A673 (cell line): Measurements from ENCODE around the gene CASP2. TPM values are rescaled to one million over a fixed set of nuclear protein-coding genes. Genes with fewer than 3 reads are reported as not detected.

ENCODE experiments used
- BruUV-seq: library from RNA; stranded (reverse); fragments of 400-500 nt; replicated peaks from 2 replicates; lab custom pipeline; 2021; lab: Mats Ljungman, UMichigan
- CTCF ChIA-PET: fragments of 300-600 bp; sonication (Branson Sonifier 250); formaldehyde crosslinking; loops from one replicate; lab custom pipeline; 2022; ENCODE audit warnings: antibody characterized with exemption; lab: Charles Lee
- POLR2A ChIA-PET: fragments of 300-600 bp; sonication (Branson Sonifier 250); formaldehyde crosslinking; loops from one replicate; lab custom pipeline; 2022; ENCODE audit warnings: antibody characterized with exemption; ENCODE audit not compliant: low non-redundant PET; lab: Charles Lee
- DNase-seq: peaks from one replicate; pipeline ENCODE4 v3.0.0-alpha.2; 2015; ENCODE audit warnings: low spot score
- H3K27ac ChIP-seq: fragments of 200-600 bp; sonication (generic); 2 replicates; pipeline ENCODE4 v1.5.1; 2016; ENCODE audit warnings: mixed run types, low read depth, mild to moderate bottlenecking, mixed read lengths, antibody characterized with exemption, low read length; ENCODE audit not compliant: poor library complexity, severe bottlenecking
- H3K27me3 ChIP-seq: fragments of 200-600 bp; sonication (generic); replicated peaks from 2 replicates; pipeline ENCODE4 v1.6.1; 2017; ENCODE audit warnings: mixed run types, low read depth, mild to moderate bottlenecking, mixed read lengths, antibody characterized with exemption, low read length; ENCODE audit not compliant: insufficient read depth, poor library complexity
- H3K36me3 ChIP-seq: fragments of 200-600 bp; sonication (generic); 2 replicates; pipeline ENCODE4 v1.6.1; 2016; ENCODE audit warnings: mixed run types, mild to moderate bottlenecking, mixed read lengths, antibody characterized with exemption, low read length; ENCODE audit not compliant: insufficient read depth, poor library complexity, severe bottlenecking
- H3K4me1 ChIP-seq: fragments of 200-600 bp; sonication (generic); 2 replicates; pipeline ENCODE4 v1.6.1; 2017; ENCODE audit warnings: mixed run types, mild to moderate bottlenecking, mixed read lengths, antibody characterized with exemption, low read length; ENCODE audit not compliant: insufficient read depth, poor library complexity, severe bottlenecking
- H3K4me3 ChIP-seq: fragments of 200-600 bp; sonication (generic); 2 replicates; pipeline ENCODE4 v1.5.1; 2016; ENCODE audit warnings: low read depth, mixed run types, mild to moderate bottlenecking, mixed read lengths, low read length; ENCODE audit not compliant: poor library complexity, severe bottlenecking
- H3K9me3 ChIP-seq: fragments of 200-600 bp; sonication (generic); 2 replicates; pipeline ENCODE4 v1.6.1; 2016; ENCODE audit warnings: mixed run types, low read depth, mild to moderate bottlenecking, mixed read lengths, antibody characterized with exemption, low read length; ENCODE audit not compliant: poor library complexity, severe bottlenecking
- EZH2 ChIP-seq: fragments of 200-600 bp; sonication (generic); IDR thresholded peaks from 2 replicates; pipeline ENCODE4 v1.6.1; 2017; ENCODE audit warnings: borderline replicate concordance, low read depth, mild to moderate bottlenecking, mixed read lengths, antibody characterized with exemption, low read length; ENCODE audit not compliant: poor library complexity, severe bottlenecking
- intact Hi-C: fragments of 100-400 bp; cut with micrococcal nuclease; formaldehyde crosslinking; loops from one replicate; pipeline ENCODE4 v1.10.0; 2022; ENCODE audit not compliant: unreplicated experiment
- total RNA-seq: library from RNA; stranded (reverse); gene quantifications from 2 replicates; pipeline ENCODE4 v1.2.3, GENCODE V29; 2021
- TF ChIP-seq, protein P1 (sequence below): fragments of 300-800, 200-600 bp; sonication (generic); conservative IDR thresholded peaks from 2 replicates; pipeline ENCODE4 v1.5.1; 2017; ENCODE audit warnings: low read depth, mild to moderate bottlenecking, antibody characterized with exemption, low read length, moderate library complexity, mixed read lengths

The CASP2 gene
- total RNA-seq, 1 experiment from 2014 or later: 76.8 TPM

DNA sequence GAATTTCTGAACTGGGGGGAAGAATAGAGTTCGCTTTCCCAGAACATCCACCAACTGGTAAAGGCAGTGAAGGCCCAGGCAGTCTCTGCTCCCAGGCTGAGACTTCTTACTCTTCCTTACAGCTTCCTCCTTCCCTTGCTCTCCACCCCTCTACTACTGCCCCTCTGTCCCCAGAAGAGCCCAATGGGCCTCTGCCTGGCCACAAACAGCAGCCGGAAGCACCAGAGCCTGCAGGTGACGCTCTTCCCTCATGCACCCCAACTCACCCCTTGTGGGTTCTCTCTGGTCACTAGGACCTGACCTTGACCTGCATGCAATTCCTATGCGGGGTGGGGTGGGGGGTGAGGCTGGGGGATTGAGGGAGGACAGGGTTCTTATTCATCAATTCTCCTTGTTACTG is 57.9 kb downstream of the CASP2 start:
- intact Hi-C loops: no loop called here
- DNase-seq: no peak
- no peak overlapping the region for H3K4me3 ChIP-seq
- POLR2A ChIA-PET: interaction anchor here (0.5 kb wide), 1 partner anchor 59 kb away, joined by 5 read pairs; no protein-coding TSS in a partner anchor
- no peaks in the 10 kb centered on the region for H3K9me3 ChIP-seq
- H3K27me3 ChIP-seq: peaks cover 25% of the 10 kb centered on the region
- TF ChIP-seq, protein P1, sequence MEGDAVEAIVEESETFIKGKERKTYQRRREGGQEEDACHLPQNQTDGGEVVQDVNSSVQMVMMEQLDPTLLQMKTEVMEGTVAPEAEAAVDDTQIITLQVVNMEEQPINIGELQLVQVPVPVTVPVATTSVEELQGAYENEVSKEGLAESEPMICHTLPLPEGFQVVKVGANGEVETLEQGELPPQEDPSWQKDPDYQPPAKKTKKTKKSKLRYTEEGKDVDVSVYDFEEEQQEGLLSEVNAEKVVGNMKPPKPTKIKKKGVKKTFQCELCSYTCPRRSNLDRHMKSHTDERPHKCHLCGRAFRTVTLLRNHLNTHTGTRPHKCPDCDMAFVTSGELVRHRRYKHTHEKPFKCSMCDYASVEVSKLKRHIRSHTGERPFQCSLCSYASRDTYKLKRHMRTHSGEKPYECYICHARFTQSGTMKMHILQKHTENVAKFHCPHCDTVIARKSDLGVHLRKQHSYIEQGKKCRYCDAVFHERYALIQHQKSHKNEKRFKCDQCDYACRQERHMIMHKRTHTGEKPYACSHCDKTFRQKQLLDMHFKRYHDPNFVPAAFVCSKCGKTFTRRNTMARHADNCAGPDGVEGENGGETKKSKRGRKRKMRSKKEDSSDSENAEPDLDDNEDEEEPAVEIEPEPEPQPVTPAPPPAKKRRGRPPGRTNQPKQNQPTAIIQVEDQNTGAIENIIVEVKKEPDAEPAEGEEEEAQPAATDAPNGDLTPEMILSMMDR: no peak
- TF ChIP-seq EZH2: no peak
- CTCF ChIA-PET: no interaction called here
- BruUV-seq: no TSS peak
- H3K36me3 ChIP-seq: no peaks in the 10 kb centered on the region
- H3K27ac ChIP-seq: no peak overlapping the region
- H3K4me1 ChIP-seq: no peaks in the 10 kb centered on the region

DNA sequence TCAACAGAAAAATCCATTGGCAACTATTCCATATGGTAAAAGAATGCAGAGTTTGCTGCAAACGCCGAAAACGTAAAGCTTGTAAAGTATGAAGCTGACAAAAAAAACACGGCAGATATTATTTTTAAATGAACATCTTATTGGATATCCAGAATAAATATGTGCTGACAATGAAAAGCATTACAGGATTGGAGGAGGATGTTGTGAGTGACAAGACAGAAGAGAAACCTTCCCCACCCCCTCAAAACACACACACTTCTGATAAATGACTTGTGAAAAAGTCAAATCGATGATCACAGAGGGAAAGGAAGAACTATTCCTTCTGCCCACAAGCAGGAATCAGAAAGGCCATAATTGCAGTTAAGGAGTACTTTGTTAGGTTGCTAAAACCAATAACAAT is 59.8 kb downstream of the CASP2 start:
- DNase-seq: no peak
- Histone ChIP-seq H3K4me1 (no peaks in the 10 kb centered on the region), H3K36me3 (no peaks in the 10 kb centered on the region), H3K27ac (no peak overlapping the region), H3K9me3 (no peaks in the 10 kb centered on the region), H3K4me3 (no peak overlapping the region), H3K27me3 (peaks cover 25% of the 10 kb centered on the region)
- intact Hi-C loops: no loop called here
- POLR2A ChIA-PET: no interaction called here
- CTCF ChIA-PET: no interaction called here
- TF ChIP-seq, protein P1: no peak
- no peak for TF ChIP-seq EZH2
- BruUV-seq: no TSS peak

DNA sequence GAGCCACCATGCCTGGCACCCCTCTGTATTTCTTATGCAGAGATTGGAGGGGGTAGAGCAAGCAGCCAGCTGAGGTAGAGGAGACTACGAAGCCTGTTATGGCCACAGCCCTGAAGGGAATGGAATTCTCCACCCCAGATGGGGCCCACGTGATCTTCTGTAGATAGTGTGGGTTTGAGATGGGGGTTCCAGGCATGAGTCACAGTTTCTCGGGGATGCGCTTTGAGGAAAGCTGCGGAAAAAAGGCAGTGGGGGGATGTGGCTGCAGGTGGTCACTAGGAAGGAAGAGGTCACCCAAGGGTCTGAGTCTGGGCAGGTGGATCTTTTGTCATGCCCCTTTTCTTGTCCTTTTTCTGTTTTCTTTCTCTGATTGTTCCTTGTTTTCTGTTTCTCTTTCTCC is 62.9 kb downstream of the CASP2 start:
- intact Hi-C loops: no loop called here
- CTCF ChIA-PET: no interaction called here
- peaks cover 19% of the 10 kb centered on the region for H3K27me3 ChIP-seq
- TF ChIP-seq, protein P1: no peak
- TF ChIP-seq EZH2: no peak
- H3K9me3 ChIP-seq: no peaks in the 10 kb centered on the region
- H3K4me3 ChIP-seq: no peak overlapping the region
- POLR2A ChIA-PET: no interaction called here
- no TSS peak for BruUV-seq
- no peak overlapping the region for H3K27ac ChIP-seq
- no peak for DNase-seq
- H3K4me1 ChIP-seq: no peaks in the 10 kb centered on the region
- no peaks in the 10 kb centered on the region for H3K36me3 ChIP-seq
